HepG2 (cell line): ENCODE measurements around the gene INHBC.

Experiments used
- ARNTL ChIP-seq: sonication (generic); formaldehyde crosslinking; IDR thresholded peaks from 2 replicates; pipeline ENCODE4 v1.4.0; 2020; ENCODE audit warnings: mild to moderate bottlenecking, missing genetic modification reagents
- EP300 ChIP-seq, 3 experiments: sonication (generic) in 1 of 3; formaldehyde crosslinking in 1 of 3; IDR thresholded peaks; 2 replicates each; pipeline versions ENCODE4 v1.5.1 to v1.6.1; 2011 to 2020; ENCODE audit warnings: low read depth in 2 of 3, low read length in 2 of 3, borderline replicate concordance in 1 of 3, improper control_type of control experiment in 1 of 3, mild to moderate bottlenecking in 1 of 3, missing genetic modification reagents in 1 of 3, moderate library complexity in 1 of 3
- HCFC1 ChIP-seq: fragments of 150-350 bp; IDR thresholded peaks from 2 replicates; pipeline ENCODE4 v1.6.1; 2014; ENCODE audit warnings: low read depth, low read length
- NR2F6 ChIP-seq, 2 experiments: IDR thresholded peaks; 2 replicates each; pipeline ENCODE4 v1.6.1; 2016; ENCODE audit warnings: antibody characterized with exemption in 1 of 2, mild to moderate bottlenecking in 1 of 2
- POLR2A ChIP-seq, 2 experiments: IDR thresholded peaks; 2 replicates each; pipeline ENCODE4 v1.6.1; 2011; ENCODE audit warnings: low read depth in 2 of 2, low read length in 2 of 2, mild to moderate bottlenecking in 1 of 2, moderate library complexity in 1 of 2; ENCODE audit not compliant: insufficient read depth in 1 of 2
- STAT5B ChIP-seq: sonication (generic); formaldehyde crosslinking; IDR thresholded peaks from 2 replicates; pipeline ENCODE4 v1.4.0; 2020; ENCODE audit warnings: missing genetic modification reagents
- TRIM24 ChIP-seq: sonication (generic); formaldehyde crosslinking; IDR thresholded peaks from 2 replicates; pipeline ENCODE4 v1.8.0; 2022; ENCODE audit warnings: mild to moderate bottlenecking, missing genetic modification reagents
- ZNF260 ChIP-seq: sonication (generic); formaldehyde crosslinking; IDR thresholded peaks from 2 replicates; pipeline ENCODE4 v1.4.0; 2020; ENCODE audit warnings: missing genetic modification reagents, low read depth, mild to moderate bottlenecking, borderline replicate concordance
- TF ChIP-seq, protein P1 (sequence below): sonication (generic); formaldehyde crosslinking; IDR thresholded peaks from one replicate; pipeline ENCODE4 v1.5.1; 2020; ENCODE audit warnings: mild to moderate bottlenecking, missing genetic modification reagents; ENCODE audit errors: not compliant biosample characterization
- TF ChIP-seq, protein P2 (sequence below): sonication (generic); formaldehyde crosslinking; IDR thresholded peaks from 2 replicates; pipeline ENCODE4 v1.5.0; 2020; ENCODE audit warnings: missing genetic modification reagents
- TF ChIP-seq, protein P3 (sequence below): sonication (generic); formaldehyde crosslinking; IDR thresholded peaks from 2 replicates; pipeline ENCODE4 v1.5.0; 2020; ENCODE audit warnings: mild to moderate bottlenecking, missing genetic modification reagents, moderate library complexity
- TF ChIP-seq, protein P4 (sequence below), 2 experiments: IDR thresholded peaks; 2 replicates each; pipeline ENCODE4 v1.6.1; 2011 to 2012; ENCODE audit warnings: low read length in 2 of 2, borderline replicate concordance in 1 of 2, low read depth in 1 of 2, mild to moderate bottlenecking in 1 of 2, moderate library complexity in 1 of 2
- TF ChIP-seq, protein P5 (sequence below): IDR thresholded peaks from 2 replicates; pipeline ENCODE4 v1.6.1; 2012; ENCODE audit warnings: inconsistent platforms

DNA sequence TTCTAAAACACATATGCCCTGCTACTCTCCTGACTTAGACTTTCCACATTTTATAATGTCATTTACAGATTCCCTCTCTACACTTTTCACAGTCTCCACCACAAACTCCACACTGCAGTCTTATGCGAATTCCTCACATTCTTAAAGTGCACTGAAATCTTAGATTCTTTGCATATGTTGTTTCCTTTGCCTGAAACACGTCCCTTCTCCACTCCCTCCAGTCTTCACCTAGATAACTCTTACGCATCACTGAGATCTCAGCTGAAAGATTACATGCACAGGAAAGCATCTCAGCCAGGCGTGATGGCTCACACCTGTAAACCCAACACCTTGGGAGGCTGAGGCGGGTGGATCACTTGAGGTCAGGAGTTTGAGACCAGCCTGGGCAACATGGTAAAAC, 48.9 kb downstream of the INHBC start:
- TF ChIP-seq, protein P1, sequence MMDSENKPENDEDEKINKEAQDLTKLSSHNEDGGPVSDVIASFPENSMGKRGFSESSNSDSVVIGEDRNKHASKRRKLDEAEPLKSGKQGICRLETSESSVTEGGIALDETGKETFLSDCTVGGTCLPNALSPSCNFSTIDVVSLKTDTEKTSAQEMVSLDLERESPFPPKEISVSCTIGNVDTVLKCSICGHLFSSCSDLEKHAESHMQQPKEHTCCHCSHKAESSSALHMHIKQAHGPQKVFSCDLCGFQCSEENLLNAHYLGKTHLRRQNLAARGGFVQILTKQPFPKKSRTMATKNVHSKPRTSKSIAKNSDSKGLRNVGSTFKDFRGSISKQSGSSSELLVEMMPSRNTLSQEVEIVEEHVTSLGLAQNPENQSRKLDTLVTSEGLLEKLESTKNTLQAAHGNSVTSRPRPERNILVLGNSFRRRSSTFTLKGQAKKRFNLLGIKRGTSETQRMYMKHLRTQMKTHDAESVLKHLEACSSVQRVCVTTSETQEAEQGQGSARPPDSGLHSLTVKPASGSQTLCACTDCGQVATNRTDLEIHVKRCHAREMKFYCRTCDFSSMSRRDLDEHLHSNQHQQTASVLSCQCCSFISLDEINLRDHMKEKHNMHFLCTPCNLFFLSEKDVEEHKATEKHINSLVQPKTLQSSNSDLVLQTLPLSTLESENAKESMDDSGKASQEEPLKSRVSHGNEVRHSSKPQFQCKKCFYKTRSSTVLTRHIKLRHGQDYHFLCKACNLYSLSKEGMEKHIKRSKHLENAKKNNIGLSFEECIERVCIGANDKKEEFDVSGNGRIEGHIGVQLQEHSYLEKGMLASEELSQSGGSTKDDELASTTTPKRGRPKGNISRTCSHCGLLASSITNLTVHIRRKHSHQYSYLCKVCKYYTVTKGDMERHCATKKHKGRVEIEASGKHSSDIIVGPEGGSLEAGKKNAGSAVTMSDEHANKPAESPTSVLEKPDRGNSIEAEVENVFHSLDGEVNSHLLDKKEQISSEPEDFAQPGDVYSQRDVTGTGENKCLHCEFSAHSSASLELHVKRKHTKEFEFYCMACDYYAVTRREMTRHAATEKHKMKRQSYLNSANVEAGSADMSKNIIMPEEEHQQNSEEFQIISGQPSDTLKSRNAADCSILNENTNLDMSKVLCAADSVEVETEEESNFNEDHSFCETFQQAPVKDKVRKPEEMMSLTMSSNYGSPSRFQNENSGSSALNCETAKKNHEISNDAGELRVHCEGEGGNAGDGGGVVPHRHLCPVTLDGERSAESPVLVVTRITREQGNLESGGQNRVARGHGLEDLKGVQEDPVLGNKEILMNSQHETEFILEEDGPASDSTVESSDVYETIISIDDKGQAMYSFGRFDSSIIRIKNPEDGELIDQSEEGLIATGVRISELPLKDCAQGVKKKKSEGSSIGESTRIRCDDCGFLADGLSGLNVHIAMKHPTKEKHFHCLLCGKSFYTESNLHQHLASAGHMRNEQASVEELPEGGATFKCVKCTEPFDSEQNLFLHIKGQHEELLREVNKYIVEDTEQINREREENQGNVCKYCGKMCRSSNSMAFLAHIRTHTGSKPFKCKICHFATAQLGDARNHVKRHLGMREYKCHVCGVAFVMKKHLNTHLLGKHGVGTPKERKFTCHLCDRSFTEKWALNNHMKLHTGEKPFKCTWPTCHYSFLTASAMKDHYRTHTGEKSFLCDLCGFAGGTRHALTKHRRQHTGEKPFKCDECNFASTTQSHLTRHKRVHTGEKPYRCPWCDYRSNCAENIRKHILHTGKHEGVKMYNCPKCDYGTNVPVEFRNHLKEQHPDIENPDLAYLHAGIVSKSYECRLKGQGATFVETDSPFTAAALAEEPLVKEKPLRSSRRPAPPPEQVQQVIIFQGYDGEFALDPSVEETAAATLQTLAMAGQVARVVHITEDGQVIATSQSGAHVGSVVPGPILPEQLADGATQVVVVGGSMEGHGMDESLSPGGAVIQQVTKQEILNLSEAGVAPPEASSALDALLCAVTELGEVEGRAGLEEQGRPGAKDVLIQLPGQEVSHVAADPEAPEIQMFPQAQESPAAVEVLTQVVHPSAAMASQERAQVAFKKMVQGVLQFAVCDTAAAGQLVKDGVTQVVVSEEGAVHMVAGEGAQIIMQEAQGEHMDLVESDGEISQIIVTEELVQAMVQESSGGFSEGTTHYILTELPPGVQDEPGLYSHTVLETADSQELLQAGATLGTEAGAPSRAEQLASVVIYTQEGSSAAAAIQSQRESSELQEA = no peak
- TF ChIP-seq ARNTL (CRISPR knock-in tag) (no peak), STAT5B (CRISPR knock-in tag) (no peak), NR2F6 (IDR thresholded peaks at IDR 0.05) (no peak), NR2F6 (CRISPR knock-in tag; IDR thresholded peaks at IDR 0.05) (no peak), POLR2A (IDR thresholded peaks at IDR 0.05; ENCODE audit: insufficient read depth in 1 of 2, low read depth in 2 of 2, low read length in 2 of 2) (no peak), ZNF260 (CRISPR knock-in tag) (no peak), TRIM24 (no peak), EP300 (IDR thresholded peaks at IDR 0.05; ENCODE audit: low read depth in 2 of 2, low read length in 2 of 2) (no peak), EP300 (CRISPR knock-in tag; IDR thresholded peaks at IDR 0.05; ENCODE audit: borderline replicate concordance) (no peak), HCFC1 (no peak)
- TF ChIP-seq, protein P2, sequence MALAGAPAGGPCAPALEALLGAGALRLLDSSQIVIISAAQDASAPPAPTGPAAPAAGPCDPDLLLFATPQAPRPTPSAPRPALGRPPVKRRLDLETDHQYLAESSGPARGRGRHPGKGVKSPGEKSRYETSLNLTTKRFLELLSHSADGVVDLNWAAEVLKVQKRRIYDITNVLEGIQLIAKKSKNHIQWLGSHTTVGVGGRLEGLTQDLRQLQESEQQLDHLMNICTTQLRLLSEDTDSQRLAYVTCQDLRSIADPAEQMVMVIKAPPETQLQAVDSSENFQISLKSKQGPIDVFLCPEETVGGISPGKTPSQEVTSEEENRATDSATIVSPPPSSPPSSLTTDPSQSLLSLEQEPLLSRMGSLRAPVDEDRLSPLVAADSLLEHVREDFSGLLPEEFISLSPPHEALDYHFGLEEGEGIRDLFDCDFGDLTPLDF (CRISPR knock-in tag) = no peak
- TF ChIP-seq, protein P3, sequence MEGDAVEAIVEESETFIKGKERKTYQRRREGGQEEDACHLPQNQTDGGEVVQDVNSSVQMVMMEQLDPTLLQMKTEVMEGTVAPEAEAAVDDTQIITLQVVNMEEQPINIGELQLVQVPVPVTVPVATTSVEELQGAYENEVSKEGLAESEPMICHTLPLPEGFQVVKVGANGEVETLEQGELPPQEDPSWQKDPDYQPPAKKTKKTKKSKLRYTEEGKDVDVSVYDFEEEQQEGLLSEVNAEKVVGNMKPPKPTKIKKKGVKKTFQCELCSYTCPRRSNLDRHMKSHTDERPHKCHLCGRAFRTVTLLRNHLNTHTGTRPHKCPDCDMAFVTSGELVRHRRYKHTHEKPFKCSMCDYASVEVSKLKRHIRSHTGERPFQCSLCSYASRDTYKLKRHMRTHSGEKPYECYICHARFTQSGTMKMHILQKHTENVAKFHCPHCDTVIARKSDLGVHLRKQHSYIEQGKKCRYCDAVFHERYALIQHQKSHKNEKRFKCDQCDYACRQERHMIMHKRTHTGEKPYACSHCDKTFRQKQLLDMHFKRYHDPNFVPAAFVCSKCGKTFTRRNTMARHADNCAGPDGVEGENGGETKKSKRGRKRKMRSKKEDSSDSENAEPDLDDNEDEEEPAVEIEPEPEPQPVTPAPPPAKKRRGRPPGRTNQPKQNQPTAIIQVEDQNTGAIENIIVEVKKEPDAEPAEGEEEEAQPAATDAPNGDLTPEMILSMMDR = no peak
- TF ChIP-seq, protein P4, sequence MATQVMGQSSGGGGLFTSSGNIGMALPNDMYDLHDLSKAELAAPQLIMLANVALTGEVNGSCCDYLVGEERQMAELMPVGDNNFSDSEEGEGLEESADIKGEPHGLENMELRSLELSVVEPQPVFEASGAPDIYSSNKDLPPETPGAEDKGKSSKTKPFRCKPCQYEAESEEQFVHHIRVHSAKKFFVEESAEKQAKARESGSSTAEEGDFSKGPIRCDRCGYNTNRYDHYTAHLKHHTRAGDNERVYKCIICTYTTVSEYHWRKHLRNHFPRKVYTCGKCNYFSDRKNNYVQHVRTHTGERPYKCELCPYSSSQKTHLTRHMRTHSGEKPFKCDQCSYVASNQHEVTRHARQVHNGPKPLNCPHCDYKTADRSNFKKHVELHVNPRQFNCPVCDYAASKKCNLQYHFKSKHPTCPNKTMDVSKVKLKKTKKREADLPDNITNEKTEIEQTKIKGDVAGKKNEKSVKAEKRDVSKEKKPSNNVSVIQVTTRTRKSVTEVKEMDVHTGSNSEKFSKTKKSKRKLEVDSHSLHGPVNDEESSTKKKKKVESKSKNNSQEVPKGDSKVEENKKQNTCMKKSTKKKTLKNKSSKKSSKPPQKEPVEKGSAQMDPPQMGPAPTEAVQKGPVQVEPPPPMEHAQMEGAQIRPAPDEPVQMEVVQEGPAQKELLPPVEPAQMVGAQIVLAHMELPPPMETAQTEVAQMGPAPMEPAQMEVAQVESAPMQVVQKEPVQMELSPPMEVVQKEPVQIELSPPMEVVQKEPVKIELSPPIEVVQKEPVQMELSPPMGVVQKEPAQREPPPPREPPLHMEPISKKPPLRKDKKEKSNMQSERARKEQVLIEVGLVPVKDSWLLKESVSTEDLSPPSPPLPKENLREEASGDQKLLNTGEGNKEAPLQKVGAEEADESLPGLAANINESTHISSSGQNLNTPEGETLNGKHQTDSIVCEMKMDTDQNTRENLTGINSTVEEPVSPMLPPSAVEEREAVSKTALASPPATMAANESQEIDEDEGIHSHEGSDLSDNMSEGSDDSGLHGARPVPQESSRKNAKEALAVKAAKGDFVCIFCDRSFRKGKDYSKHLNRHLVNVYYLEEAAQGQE (IDR thresholded peaks at IDR 0.05; ENCODE audit: borderline replicate concordance in 1 of 2, low read depth in 1 of 2, low read length in 2 of 2) = no peak
- TF ChIP-seq, protein P5, sequence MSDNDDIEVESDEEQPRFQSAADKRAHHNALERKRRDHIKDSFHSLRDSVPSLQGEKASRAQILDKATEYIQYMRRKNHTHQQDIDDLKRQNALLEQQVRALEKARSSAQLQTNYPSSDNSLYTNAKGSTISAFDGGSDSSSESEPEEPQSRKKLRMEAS = no peak
